ENCODE results near the gene ADAM11. TPM values are rescaled to one million over a fixed set of nuclear protein-coding genes. Genes with fewer than 3 reads are reported as not detected.

ADAM11 gene
- total and polyA plus RNA-seq, 9 of the 15 experiments (the other 6 are each of a cell fraction or from before 2014, with no cell fraction given), result 0.01 to 0.31 (median 0.14) TPM; not detected in 2

GRCh38 chr17:44794851-44795413, 36.1 kb downstream of the ADAM11 start (continued):
- TF ChIP-seq GMEB1 (CRISPR knock-in tag; IDR thresholded peaks at IDR 0.05), result no peak
- no peak for TF ChIP-seq ZNF384 (IDR thresholded peaks at IDR 0.05; ENCODE audit: low read depth, low read length)
- TF ChIP-seq KLF10 (CRISPR knock-in tag; IDR thresholded peaks at IDR 0.05), result no peak
- no peak for TF ChIP-seq ZC3H11A (IDR thresholded peaks at IDR 0.05; ENCODE audit: low read depth, low read length)
- TF ChIP-seq ZNF511 (CRISPR knock-in tag; IDR thresholded peaks at IDR 0.05), result no peak
- no peak for TF ChIP-seq CLOCK (CRISPR knock-in tag; IDR thresholded peaks at IDR 0.05; ENCODE audit: borderline replicate concordance)
- TF ChIP-seq ZBTB1 (CRISPR knock-in tag; IDR thresholded peaks at IDR 0.05; ENCODE audit: borderline replicate concordance, low read depth), result no peak
- TF ChIP-seq EP300 (IDR thresholded peaks at IDR 0.05; ENCODE audit: low read length), result 0 out of 2 replicates have a peak, but pooled peaks have one; percentile 15
- no peak for TF ChIP-seq MTF1 (CRISPR knock-in tag; IDR thresholded peaks at IDR 0.05; ENCODE audit: borderline replicate concordance)
- no peak for TF ChIP-seq RB1 (IDR thresholded peaks at IDR 0.05; ENCODE audit: low read depth)
- no peak for TF ChIP-seq ZNF324 (CRISPR knock-in tag; IDR thresholded peaks at IDR 0.05)
- TF ChIP-seq HNRNPLL (IDR thresholded peaks at IDR 0.05; ENCODE audit: low read depth, low read length, poor library complexity, severe bottlenecking), result no peak
- TF ChIP-seq REST (IDR thresholded peaks at IDR 0.05; ENCODE audit: borderline replicate concordance), result no peak
- TF ChIP-seq REST (CRISPR knock-in tag; IDR thresholded peaks at IDR 0.05; ENCODE audit: low read depth), result no peak
